ENCODE results near the gene IFT52. TPM values are rescaled to one million over a fixed set of nuclear protein-coding genes. Genes with fewer than 3 reads are reported as not detected.

The IFT52 gene
- total RNA-seq, 1 donor from 2014 or later, result 47.0 TPM

- no peak overlapping the region for H3K27ac Mint-ChIP-seq
- H3K4me3 Mint-ChIP-seq, result no peak overlapping the region
- H3K36me3 Mint-ChIP-seq, result no peaks in the 10 kb centered on the region
- no peak for TF ChIP-seq CTCF (conservative IDR thresholded peaks at IDR 0.05)
- DNase-seq (ENCODE audit: extremely low spot score, unreplicated experiment), result no peak
- no peaks in the 10 kb centered on the region for H3K27me3 Mint-ChIP-seq
- no peaks in the 10 kb centered on the region for H3K4me1 Mint-ChIP-seq (ENCODE audit: unreplicated experiment)
- no peaks in the 10 kb centered on the region for H3K9me3 Mint-ChIP-seq
Measured at GRCh38 chr20:43563991-43564390, 26.7 kb upstream of the IFT52 start.

DNA sequence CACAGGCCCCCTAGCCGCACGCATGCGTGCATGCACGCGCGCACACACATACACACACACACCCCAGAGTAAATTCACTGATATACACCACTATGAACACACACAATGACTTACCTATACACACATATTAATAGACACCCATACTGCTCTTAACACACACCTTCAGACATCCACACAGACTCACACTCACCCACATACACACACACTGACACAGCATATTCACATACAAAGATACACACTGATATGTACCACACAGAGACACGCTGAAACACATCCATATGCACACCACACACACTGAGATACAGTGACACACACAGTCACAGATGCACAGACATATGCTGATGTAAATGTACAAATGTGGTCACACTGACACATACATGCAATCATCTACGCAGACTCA lies 26.3 kb upstream of the IFT52 start:
- Mint-ChIP-seq H3K9me3 (no peaks in the 10 kb centered on the region), H3K4me1 (ENCODE audit: unreplicated experiment) (no peaks in the 10 kb centered on the region), H3K27ac (no peak overlapping the region), H3K4me3 (no peak overlapping the region), H3K27me3 (no peaks in the 10 kb centered on the region), H3K36me3 (no peaks in the 10 kb centered on the region)
- DNase-seq (ENCODE audit: extremely low spot score, unreplicated experiment), result no peak
- no peak for TF ChIP-seq CTCF (conservative IDR thresholded peaks at IDR 0.05)

DNA sequence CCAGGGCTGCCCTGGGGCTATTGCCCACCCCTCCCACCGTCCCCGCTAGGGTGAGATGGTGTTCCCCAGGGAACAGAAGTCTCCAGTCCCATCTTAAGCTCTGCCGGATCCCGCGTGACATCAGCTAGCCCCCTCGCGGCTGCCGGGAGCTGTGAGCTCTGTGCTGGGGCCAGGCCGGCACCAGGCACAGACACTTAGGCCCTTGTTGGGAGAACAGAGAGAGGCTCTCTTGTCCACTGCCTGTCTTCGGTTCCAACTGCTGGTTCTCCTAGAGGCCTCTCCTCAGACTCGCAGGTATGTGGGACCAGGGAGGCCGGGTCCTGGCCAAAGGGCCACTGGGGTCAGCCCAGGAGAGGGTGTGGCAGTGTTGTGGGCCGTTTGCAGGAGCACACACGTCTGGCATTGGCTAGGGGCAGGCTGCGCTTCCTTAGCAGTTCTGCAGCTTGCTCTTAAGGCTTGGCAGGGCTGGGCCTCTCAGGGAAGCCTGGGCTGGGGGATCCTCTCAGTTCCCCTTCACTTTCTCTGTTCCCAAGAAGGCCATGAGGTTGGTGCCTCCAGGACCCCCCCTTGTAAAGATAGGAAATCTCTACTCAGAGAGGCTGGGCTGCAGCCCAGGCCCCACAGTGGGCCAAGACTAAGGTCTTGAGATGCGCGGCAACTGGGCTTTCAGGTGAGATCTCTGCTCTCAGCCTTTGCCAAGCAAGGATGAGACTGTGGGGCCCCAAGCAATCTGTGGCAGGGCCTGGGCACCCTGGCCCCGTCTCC lies 25.6 kb upstream of the IFT52 start:
- H3K4me3 Mint-ChIP-seq, result no peak overlapping the region
- H3K9me3 Mint-ChIP-seq, result no peaks in the 10 kb centered on the region
- H3K27ac Mint-ChIP-seq, result no peak overlapping the region
- H3K27me3 Mint-ChIP-seq, result no peaks in the 10 kb centered on the region
- H3K36me3 Mint-ChIP-seq, result no peaks in the 10 kb centered on the region
- TF ChIP-seq CTCF (conservative IDR thresholded peaks at IDR 0.05), result no peak
- no peak for DNase-seq (ENCODE audit: extremely low spot score, unreplicated experiment)
- H3K4me1 Mint-ChIP-seq (ENCODE audit: unreplicated experiment), result no peaks in the 10 kb centered on the region

DNA sequence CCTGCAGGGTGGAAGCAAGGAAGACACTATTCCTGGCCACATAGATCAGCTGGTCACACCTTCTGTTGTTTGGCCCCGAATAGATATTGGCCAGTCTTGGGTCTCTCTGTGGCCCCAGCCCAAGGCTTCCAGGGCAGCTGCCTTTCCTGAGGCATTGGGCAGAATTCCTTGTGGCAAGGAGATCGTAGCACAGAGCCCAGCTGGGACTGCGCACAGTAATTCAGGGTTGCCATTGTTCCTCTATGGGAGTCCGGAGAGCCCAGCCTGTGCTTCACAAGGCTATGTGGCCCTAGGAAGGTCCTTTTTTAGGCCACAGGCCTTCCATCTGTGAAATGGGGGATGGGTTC lies 25.0 kb upstream of the IFT52 start:
- Mint-ChIP-seq H3K9me3 (no peaks in the 10 kb centered on the region), H3K36me3 (no peaks in the 10 kb centered on the region), H3K4me1 (ENCODE audit: unreplicated experiment) (no peaks in the 10 kb centered on the region), H3K27me3 (no peaks in the 10 kb centered on the region), H3K27ac (no peak overlapping the region), H3K4me3 (no peak overlapping the region)
- no peak for TF ChIP-seq CTCF (conservative IDR thresholded peaks at IDR 0.05)
- no peak for DNase-seq (ENCODE audit: extremely low spot score, unreplicated experiment)

- no peak for TF ChIP-seq CTCF (conservative IDR thresholded peaks at IDR 0.05)
- Mint-ChIP-seq H3K4me3 (no peak overlapping the region), H3K27ac (no peak overlapping the region), H3K27me3 (no peaks in the 10 kb centered on the region), H3K36me3 (no peaks in the 10 kb centered on the region), H3K4me1 (ENCODE audit: unreplicated experiment) (no peaks in the 10 kb centered on the region), H3K9me3 (no peaks in the 10 kb centered on the region)
- no peak for DNase-seq (ENCODE audit: extremely low spot score, unreplicated experiment)
Measured at GRCh38 chr20:43567477-43567876, 23.3 kb upstream of the IFT52 start.
